Left ventricle myocardium inferior (tissue), 1 donor: ENCODE measurements around the gene UBXN11. TPM values are rescaled to one million over a fixed set of nuclear protein-coding genes. Genes with fewer than 3 reads are reported as not detected.

Experiments
- DNase-seq: peaks from one replicate; pipeline ENCODE4 v3.0.0-alpha.2; 2020
- H3K27ac ChIP-seq: fragments of 200-600 bp; replicated peaks from 2 replicates; pipeline ENCODE4 v1.8.0; 2021
- H3K27me3 ChIP-seq: fragments of 200-600 bp; 2 replicates; pipeline ENCODE4 v1.8.0; 2021; ENCODE audit warnings: low read depth
- H3K36me3 ChIP-seq: fragments of 200-600 bp; 2 replicates; pipeline ENCODE4 v1.8.0; 2021
- H3K4me1 ChIP-seq: fragments of 200-600 bp; 2 replicates; pipeline ENCODE4 v1.8.0; 2021
- H3K4me3 ChIP-seq: fragments of 200-600 bp; 2 replicates; pipeline ENCODE4 v1.8.0; 2021; ENCODE audit warnings: mild to moderate bottlenecking, moderate library complexity
- H3K9me3 ChIP-seq: fragments of 200-600 bp; replicated peaks from 2 replicates; pipeline ENCODE4 v1.8.0; 2021
- intact Hi-C: fragments of 100-400 bp; cut with micrococcal nuclease; formaldehyde crosslinking; loops from one replicate; pipeline ENCODE4 v1.11.0; 2022
- total RNA-seq: library from RNA; stranded (reverse); fragmentation: NEBNext Ultra II Directional; extraction: Animal tissue kit (Norgen Biotek cat#: 25700); gene quantifications from one replicate; pipeline ENCODE4 v1.2.1, GENCODE V29; 2021
- TF ChIP-seq, protein P1 (sequence below): fragments of 200-600 bp; IDR thresholded peaks from 2 replicates; pipeline ENCODE4 v1.8.0; 2021; ENCODE audit warnings: antibody characterized with exemption, mild to moderate bottlenecking, borderline replicate concordance
- donor health status: DM: no; HTN: yes; CAD: no; lungs with severe emphysema.

The UBXN11 gene
- total RNA-seq, 1 donor from 2014 or later: 11.6 TPM

DNA sequence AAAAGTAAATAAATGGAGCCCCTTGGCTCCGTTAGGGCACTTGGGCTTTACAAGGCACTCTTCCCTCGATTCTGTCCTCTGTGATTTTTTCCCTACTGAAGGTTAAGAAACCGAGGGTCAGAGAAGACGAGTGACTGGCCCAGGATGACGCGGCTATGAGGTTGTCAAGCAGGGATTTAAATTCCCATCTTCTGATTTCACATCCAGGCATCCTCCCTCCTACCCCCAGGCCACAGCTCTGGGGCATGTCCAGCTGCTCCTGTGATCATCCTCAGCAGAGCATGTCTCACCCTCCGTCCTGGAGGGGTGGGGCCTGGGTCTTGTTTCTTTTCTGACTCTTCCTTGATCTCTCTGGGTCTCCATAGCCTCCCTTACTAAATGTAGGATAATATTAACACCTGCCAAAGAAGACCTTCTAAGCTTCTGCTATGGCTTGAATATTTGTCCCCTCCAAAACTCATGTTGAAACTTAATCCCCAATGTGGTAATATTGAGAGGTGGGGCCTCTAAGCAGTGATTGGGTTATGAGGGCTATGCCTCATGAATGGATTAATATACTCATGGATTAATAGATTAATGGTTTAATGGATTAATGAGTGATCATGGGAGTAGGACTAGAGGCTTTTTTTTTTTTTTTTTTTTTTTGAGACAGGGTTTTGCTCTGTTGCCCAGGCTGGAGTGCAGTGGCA is 42.9 kb upstream of the UBXN11 start:
- H3K4me1 ChIP-seq: peaks cover 7% of the 10 kb centered on the region
- TF ChIP-seq, protein P1, sequence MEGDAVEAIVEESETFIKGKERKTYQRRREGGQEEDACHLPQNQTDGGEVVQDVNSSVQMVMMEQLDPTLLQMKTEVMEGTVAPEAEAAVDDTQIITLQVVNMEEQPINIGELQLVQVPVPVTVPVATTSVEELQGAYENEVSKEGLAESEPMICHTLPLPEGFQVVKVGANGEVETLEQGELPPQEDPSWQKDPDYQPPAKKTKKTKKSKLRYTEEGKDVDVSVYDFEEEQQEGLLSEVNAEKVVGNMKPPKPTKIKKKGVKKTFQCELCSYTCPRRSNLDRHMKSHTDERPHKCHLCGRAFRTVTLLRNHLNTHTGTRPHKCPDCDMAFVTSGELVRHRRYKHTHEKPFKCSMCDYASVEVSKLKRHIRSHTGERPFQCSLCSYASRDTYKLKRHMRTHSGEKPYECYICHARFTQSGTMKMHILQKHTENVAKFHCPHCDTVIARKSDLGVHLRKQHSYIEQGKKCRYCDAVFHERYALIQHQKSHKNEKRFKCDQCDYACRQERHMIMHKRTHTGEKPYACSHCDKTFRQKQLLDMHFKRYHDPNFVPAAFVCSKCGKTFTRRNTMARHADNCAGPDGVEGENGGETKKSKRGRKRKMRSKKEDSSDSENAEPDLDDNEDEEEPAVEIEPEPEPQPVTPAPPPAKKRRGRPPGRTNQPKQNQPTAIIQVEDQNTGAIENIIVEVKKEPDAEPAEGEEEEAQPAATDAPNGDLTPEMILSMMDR: no peak
- peaks cover 10% of the 10 kb centered on the region for H3K27me3 ChIP-seq
- no peak overlapping the region for H3K4me3 ChIP-seq
- intact Hi-C loops: no loop called here
- no peaks in the 10 kb centered on the region for H3K9me3 ChIP-seq
- DNase-seq: no peak
- no peak overlapping the region for H3K27ac ChIP-seq
- no peaks in the 10 kb centered on the region for H3K36me3 ChIP-seq

DNA sequence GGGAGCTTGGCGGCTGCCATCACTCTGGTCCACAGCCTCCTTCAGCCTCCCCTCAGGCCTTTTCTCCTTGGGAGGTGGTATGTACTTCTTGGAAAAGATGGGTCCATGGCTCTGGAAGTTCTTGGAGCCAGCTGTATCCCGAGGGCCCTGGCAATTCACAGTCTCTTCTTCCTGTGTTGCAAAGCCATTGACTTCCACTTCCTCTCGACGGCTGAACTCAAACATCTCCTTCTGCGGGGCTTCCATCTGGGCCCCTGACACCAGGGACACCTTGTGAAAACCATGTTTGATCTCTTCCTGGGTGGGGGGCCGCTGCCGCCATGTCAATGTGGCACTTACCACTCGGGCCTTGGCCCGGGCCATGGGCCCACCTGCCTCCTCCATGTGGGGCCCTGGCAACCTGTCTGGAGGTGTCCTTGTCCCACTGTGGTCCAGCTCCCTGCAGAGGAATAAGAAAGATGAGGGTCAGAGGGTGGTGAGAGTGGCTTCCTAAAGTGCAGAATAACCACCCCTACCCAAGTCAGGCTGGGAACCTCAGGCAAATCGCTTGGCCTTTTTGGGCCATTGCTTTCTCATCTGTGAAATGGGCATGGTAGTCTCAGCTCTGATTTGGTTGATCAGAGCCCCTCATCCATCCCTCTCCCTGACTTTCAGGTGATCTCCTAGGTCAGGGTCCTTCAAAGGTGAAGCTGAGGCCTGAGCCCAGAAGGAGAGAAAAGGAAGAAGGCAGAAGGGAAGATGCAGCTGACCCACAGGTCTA is 40.0 kb upstream of the UBXN11 start:
- Histone ChIP-seq H3K9me3 (no peaks in the 10 kb centered on the region), H3K4me1 (peaks cover 4% of the 10 kb centered on the region), H3K27ac (no peak overlapping the region), H3K27me3 (peaks cover 27% of the 10 kb centered on the region), H3K4me3 (no peak overlapping the region), H3K36me3 (no peaks in the 10 kb centered on the region)
- no peak for DNase-seq
- intact Hi-C loops: no loop called here
- TF ChIP-seq, protein P1: no peak

DNA sequence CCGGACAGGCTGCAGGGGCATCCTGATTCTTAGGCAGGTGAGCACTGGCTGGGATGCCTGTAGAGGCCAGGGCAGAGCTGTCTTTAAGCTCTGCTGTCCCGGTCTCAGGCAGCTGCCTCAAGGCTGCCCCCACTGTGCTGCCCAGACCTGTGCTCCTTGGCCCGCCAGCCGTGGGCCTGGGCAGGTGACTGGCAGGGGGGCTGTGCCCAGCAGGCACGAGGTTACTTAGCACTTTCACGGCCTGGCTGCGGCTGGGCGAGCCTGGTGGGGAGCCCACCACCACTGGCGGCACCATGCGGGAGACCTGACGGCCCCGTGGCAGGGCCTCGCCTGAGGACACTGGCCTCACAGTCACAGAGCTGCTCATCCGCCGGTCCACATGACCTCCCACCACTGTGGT is 39.3 kb upstream of the UBXN11 start:
- TF ChIP-seq, protein P1: no peak
- no peaks in the 10 kb centered on the region for H3K36me3 ChIP-seq
- H3K4me3 ChIP-seq: no peak overlapping the region
- no peak overlapping the region for H3K27ac ChIP-seq
- intact Hi-C loops: no loop called here
- H3K27me3 ChIP-seq: peaks cover 27% of the 10 kb centered on the region
- no peaks in the 10 kb centered on the region for H3K4me1 ChIP-seq
- H3K9me3 ChIP-seq: no peaks in the 10 kb centered on the region
- DNase-seq: no peak

DNA sequence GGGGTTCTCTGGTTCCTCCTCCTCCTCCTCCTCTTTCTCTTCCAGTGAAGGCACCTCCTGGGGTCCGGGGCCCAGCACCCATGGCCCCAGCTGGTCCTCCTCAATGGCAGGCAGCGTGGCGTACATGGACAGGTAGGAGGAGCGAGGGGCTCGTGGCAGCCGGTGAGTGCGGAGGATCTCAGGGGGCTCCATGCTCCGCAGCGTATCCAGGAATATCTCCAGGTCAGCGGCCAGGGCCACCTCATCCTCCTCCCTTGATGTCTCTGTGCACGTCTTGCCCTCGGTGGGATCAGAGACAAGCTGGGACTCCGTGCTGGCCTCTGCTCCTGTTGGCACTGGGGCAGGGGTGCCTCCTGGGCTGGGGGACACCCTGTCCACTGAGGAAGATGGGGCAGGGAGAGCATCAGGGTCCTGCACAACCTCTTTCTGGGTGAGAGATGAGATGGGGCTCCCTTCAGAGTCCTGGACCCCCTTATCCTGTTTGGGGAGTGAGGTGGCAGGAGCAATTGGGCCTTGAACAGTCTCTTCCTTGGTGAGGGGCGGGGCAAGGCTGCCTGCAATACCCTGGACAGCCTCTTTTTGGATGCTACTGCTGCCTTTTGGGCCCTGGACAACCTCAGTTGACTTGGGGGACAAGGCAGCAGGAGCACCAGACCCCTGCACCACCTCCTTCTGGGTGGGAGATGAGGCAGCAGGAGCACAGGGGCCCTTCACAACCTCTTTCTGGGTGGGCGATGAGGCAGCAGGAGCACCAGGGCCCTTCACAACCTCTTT is 37.9 kb upstream of the UBXN11 start:
- no peak for DNase-seq
- TF ChIP-seq, protein P1: no peak
- Histone ChIP-seq H3K4me3 (no peak overlapping the region), H3K4me1 (no peaks in the 10 kb centered on the region), H3K9me3 (no peaks in the 10 kb centered on the region), H3K27ac (no peak overlapping the region), H3K36me3 (no peaks in the 10 kb centered on the region), H3K27me3 (peaks cover 27% of the 10 kb centered on the region)
- intact Hi-C loops: no loop called here

DNA sequence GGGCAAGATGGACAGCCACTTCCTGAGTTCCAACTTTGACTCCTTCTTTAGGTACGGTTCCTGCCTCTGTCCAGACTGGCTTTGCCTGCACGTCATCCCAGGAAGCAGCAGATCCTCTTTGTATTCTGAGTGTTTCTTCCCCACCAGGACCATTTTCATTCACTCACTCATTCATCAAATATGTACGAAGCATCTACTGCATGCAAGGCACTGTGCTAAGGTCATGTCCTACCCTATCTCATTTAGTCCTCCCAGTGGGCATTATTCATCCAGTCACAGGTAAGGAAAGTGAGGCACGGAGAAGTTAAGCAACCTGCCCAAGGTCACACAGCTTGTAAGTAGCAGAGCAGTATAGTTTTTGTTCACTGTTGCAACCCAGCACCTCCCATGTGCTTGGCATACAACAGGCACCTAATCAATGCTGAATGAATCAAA is 33.6 kb upstream of the UBXN11 start:
- DNase-seq: no peak
- intact Hi-C loops: no loop called here

More for the DNA sequence above, 33.6 kb upstream of the UBXN11 start:
- H3K9me3 ChIP-seq: no peaks in the 10 kb centered on the region
- no peak overlapping the region for H3K4me3 ChIP-seq
- no peaks in the 10 kb centered on the region for H3K36me3 ChIP-seq
- H3K27ac ChIP-seq: no peak overlapping the region
- H3K4me1 ChIP-seq: peaks cover 15% of the 10 kb centered on the region
- H3K27me3 ChIP-seq: peaks cover 46% of the 10 kb centered on the region
- TF ChIP-seq, protein P1: no peak
